NCI-H1105 (cell line): ENCODE measurements around the gene POU1F1.
"Not testable (repeated sequence)": the region's sequence is repeated elsewhere in the genome, so short reads cannot be mapped to it uniquely, and the experiment has no call there.

ENCODE experiments used
- DNase-seq: peaks from one replicate; lab custom pipeline; 2025; lab: John Stamatoyannopoulos, UW

The POU1F1 gene

GRCh38 chr3:87250009-87250408 lies 26.4 kb downstream of the POU1F1 start:
- DNase-seq, result no peak

- no peak for DNase-seq
These were observed 27.6 kb downstream of the POU1F1 start for GRCh38 chr3:87248831-87249230.

GRCh38 chr3:87248231-87248630 lies 28.2 kb downstream of the POU1F1 start:
- not testable (repeated sequence) for DNase-seq

DNA sequence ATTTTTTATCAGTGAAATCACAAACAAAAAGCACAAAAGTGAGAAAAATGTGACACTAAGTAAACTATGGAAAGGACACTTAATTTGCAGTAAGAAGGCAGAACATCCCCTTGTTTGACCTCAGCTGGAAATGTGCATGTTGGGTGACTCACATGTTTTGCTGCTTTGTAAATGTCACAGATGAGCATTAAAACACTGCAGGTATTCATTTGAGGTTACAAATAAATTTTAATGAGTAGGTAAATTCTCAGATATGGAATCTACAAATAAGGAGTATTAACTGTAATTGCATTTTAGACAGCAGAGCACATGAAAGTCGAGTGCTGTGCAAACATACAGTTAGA lies 29.0 kb downstream of the POU1F1 start:
- DNase-seq, result no peak

DNA sequence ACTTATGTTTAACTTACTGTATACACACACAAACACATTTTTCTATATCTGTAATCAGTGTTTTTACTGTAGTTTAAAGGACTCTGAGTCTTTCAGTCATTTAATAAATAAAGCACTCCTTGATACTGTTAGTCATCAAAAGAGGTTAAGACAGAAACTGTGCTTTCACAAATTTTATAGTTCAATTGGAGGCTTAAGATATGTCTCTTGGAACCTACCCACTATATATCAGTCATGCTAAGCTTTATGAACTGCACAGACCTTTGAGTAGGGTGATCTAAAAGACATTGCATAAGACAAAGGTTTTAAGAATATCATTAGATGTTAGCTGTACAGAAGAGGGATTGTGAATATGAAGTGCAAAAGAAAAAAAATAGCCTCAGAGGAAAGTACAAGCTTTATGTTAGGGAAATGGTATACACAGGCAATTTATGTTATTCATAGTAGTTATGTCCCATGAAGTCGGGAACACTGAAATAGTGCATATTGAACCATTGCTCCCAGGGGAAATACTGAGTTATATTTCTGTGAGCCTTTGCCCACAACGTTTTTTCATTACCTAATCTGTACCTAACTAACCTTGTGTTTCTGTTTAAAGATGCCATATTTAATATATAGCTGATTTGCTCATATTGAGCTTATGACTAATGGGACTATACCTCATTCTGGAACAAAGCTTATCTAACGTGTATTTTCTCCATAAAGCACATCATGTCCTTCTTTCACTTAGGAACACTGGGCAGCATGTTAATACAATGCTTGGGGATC lies 29.5 kb downstream of the POU1F1 start:
- DNase-seq, result no peak

DNA sequence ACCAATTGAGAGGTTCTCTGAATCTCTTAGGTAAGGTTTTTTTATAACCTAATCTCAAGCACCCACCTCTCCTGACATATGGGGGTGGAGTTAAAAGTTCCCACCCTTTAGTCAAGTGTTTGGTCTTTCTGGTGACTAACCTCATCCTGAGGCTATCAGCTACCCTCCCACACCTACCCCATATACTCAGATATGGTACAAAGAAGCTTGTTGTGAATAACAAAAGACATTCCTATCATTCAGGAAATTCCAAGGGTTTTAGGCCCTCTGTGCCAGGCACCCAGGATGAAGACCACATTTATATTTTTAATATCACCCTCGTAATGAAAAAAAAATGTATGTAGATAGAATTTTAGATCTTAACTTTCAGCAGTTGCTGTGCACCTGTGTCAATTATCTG lies 40.3 kb downstream of the POU1F1 start:
- DNase-seq, result no peak

GRCh38 chr3:87233805-87234204 lies 42.6 kb downstream of the POU1F1 start:
- DNase-seq, result no peak

DNA sequence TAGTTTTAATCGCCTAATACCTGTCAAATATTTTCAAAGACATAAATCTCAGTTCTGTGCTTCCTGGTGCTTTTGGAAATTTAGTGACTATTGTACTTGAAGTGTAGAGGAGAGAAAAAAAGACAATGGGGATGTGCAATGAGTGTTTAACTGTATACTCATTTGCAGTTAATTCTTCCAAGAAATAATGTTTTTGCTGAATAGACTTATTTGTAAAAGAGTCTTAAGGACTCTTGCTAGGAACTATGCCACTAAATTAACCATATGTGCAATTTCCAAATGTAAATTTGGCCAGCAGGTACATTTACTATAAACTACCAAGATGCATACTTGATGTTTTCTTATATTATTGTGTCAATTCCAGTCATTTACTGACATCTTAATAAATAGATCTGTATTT lies 47.3 kb downstream of the POU1F1 start:
- DNase-seq, result no peak

DNA sequence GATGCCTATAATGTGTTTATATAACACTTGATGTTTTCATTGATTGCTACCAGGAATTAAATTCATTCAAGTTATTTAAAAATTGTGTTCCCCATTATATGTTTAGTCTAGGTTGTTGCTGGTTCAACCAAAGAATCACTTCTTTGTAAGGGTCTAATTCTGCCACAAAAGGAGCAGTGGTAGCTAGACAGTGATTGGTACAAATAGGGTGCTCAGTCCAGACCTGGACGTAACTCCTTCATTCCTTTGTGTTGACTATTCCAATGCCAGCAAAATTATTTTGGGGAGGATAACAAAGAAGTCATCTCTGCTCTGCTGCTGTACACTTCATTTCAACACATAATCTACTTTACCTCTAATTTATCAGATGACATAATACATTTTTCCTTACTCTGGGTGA lies 48.1 kb downstream of the POU1F1 start:
- no peak for DNase-seq

DNA sequence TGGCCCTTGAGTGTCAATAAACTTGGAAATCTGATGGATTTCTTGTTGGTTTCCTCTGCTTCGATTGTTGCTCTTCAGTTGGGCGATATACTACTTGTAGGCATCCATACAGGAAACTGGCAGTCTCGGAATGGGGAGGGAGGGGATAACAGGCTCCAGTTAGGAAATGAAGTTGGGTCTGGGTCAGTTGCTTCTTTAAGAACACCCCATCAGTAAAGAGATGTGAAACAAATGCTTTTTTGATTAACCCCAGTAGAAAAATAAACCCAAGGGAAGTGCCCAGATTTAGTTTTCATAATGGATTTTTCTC lies 48.6 kb downstream of the POU1F1 start:
- DNase-seq, result no peak

DNA sequence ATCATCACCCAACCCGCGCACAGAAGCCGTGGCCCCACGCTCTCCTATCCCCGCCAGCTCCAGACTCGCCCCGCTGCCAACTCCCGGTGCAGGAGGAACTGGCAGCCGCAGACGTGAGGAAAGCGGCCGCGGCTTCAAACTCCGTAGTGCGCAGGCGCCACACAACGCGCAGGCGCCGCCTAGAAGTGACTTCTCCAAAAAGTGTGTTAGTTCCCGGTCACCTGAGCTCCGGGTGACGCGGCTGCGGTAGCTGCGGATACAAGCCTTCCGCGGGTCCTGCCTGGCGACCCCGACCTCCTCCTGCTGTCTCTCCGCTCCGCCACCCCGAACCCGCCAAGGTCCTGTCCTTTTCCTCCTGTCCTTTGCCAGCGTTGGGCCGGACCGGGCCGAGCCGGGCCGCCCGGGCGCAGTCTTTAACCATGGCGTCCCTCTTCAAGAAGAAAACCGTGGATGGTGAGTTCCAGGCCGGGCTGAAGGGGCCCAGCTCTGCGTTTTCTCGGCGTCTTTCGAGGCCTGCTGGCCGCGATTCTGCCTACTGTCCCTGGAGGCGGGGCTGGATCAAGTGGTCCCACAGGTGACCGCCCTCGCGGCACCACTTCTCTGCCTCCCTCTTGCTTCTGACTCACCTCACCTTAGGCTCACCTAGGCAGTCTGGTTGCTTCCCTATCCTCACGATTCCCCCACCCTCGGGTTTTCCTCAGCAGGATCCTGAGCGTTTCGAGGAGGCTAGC lies 49.1 kb downstream of the POU1F1 start, which contains the start of gene CHMP2B:
Gene CHMP2B, plus strand, starts transcription at position 206 of the 731 bp plus-strand sequence. Its CDS starts 214 bp downstream, at position 420.
- DNase-seq, result peak; percentile 73

GRCh38 chr3:87225659-87226058 lies 50.7 kb downstream of the POU1F1 start:
- no peak for DNase-seq

- no peak for DNase-seq
These were observed 56.8 kb downstream of the POU1F1 start for GRCh38 chr3:87219611-87220010.

GRCh38 chr3:87218560-87218959 lies 57.8 kb downstream of the POU1F1 start:
- no peak for DNase-seq
